ENCODE results near the gene C19orf67. TPM values are rescaled to one million over a fixed set of nuclear protein-coding genes. Genes with fewer than 3 reads are reported as not detected.

The C19orf67 gene
- total RNA-seq, 1 donor from 2014 or later = 0.63 TPM

GRCh38 chr19:14115756-14116155, 30.2 kb upstream of the C19orf67 start:
- no peak for TF ChIP-seq CTCF (conservative IDR thresholded peaks at IDR 0.05; ENCODE audit: low read depth, low read length)

DNA sequence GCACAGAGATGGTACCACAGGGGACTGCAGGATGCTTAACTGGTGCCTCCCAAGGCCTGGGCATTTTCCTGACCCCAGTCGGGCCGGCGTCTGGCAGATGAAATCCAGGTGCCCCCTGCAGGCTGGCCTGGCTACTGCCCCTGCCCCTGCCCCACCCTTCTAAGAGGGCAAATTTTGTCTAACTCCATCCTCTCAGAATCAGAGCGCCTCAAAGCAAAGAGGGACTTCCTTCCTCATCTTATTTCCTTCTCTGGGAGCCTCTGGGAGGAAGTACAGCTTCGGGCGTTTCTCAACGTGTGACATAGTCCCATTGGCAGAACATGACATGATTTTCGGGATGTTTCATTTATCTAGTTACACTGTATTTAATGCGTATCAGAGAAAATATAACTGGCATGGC, 29.3 kb upstream of the C19orf67 start:
- H3K4me3 ChIP-seq (ENCODE audit: low read depth, low read length) = no peak overlapping the region
- no peak for DNase-seq (ENCODE audit: low read depth)
- peak; percentile 60 for TF ChIP-seq CTCF (conservative IDR thresholded peaks at IDR 0.05; ENCODE audit: low read depth, low read length)

More at GRCh38 chr19:14115756-14116155, 30.2 kb upstream of the C19orf67 start:
- DNase-seq (ENCODE audit: low read depth) = no peak
- peak overlapping the region; percentile 77 for H3K4me3 ChIP-seq (ENCODE audit: low read depth, low read length)

DNA sequence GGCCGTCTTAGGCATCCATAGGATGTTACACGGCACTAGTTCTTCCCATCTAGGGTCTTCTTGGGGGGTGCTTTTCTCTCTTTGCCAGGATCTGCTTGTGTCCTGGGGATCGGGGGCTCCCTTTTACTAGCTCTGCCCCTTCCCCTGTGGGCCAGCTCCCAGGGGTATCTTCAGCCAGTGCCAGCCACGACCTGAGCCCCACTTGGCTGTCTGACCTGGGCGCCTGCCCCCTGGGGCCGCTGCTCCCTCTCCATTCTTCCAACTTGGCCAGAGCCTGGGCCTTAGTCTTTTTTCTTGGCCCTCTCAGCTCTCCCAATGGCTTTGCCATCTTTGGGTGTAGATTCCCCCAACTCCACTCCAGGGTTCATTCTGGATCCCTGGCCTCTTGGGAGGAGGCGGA, 28.9 kb upstream of the C19orf67 start:
- no peak for DNase-seq (ENCODE audit: low read depth)

DNA sequence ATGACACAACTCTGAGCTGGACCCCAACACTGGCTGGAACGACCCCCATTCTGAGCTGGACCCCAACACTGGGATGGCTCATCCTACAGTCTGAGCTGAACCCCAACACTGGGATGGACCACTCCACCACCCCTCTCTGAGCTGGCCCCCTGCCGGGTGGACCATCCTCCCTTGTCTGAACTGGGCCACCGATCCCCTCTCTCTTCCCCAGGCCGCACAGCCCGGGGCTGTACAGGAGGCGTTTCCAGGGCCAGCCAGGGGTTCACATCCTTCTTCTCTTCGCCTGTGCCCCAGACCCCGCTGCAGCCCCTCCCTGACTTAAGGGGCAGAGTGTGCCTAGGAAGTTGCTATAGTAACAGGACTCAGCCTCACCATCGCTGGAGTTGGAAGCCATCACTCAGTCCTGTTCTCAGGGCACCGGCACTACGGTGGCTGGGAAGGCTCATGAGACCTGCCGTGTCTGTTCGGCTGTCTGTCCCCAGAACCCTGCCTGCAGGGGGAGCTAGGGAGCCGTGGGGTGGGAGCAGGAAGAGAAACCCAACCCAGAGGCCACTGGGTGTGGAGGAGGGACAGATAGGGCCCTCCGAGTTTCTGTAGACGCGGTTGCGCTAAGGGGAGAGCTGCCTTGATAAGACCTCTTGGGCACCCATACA, 28.3 kb upstream of the C19orf67 start:
- TF ChIP-seq CTCF (conservative IDR thresholded peaks at IDR 0.05; ENCODE audit: low read depth, low read length) = peak; percentile 42
- DNase-seq (ENCODE audit: low read depth) = no peak
- no peak overlapping the region for H3K4me3 ChIP-seq (ENCODE audit: low read depth, low read length)

More for the DNA sequence above, 28.9 kb upstream of the C19orf67 start:
- no peak for TF ChIP-seq CTCF (conservative IDR thresholded peaks at IDR 0.05; ENCODE audit: low read depth, low read length)
- H3K4me3 ChIP-seq (ENCODE audit: low read depth, low read length) = no peak overlapping the region

- H3K4me3 ChIP-seq (ENCODE audit: low read depth, low read length) = no peak overlapping the region
- no peak for TF ChIP-seq CTCF (conservative IDR thresholded peaks at IDR 0.05; ENCODE audit: low read depth, low read length)
- no peak for DNase-seq (ENCODE audit: low read depth)
Observed at GRCh38 chr19:14112809-14113385, 27.3 kb upstream of the C19orf67 start.

- TF ChIP-seq CTCF (conservative IDR thresholded peaks at IDR 0.05; ENCODE audit: low read depth, low read length) = no peak
- H3K4me3 ChIP-seq (ENCODE audit: low read depth, low read length) = no peak overlapping the region
- DNase-seq (ENCODE audit: low read depth) = no peak
Observed at GRCh38 chr19:14112051-14112808, 26.6 kb upstream of the C19orf67 start.
